ENCODE measurements around the gene TDRD7. TPM values are rescaled to one million over a fixed set of nuclear protein-coding genes. Genes with fewer than 3 reads are reported as not detected.

The TDRD7 gene
- total and polyA plus RNA-seq, 2 of the 13 experiments (the other 11 are each of a cell fraction or from before 2014, with no cell fraction given) = 9.8 to 15.5 TPM

- TF ChIP-seq TRAFD1 (CRISPR knock-in tag; IDR thresholded peaks at IDR 0.05; ENCODE audit: borderline replicate concordance) = no peak
- peak; percentile 39; the same call in 1 of the 2 replicates for TF ChIP-seq ATF2 (CRISPR knock-in tag; IDR thresholded peaks at IDR 0.05)
- TF ChIP-seq KAT7 (CRISPR knock-in tag; IDR thresholded peaks at IDR 0.05; ENCODE audit: borderline replicate concordance) = peak; percentile 86
- TF ChIP-seq SOX13 (IDR thresholded peaks at IDR 0.05) = no peak
- peak in 1 of 2 experiments; percentile 81; a peak in 1 of 4 replicates for TF ChIP-seq SOX13 (CRISPR knock-in tag; conservative IDR thresholded peaks at IDR 0.05 in 1 of 2, IDR thresholded peaks at IDR 0.05 in 1 of 2)
- TF ChIP-seq SAP130 (CRISPR knock-in tag; IDR thresholded peaks at IDR 0.05; ENCODE audit: low read depth) = peak; percentile 65
- no peak for TF ChIP-seq CBX2 (IDR thresholded peaks at IDR 0.05; ENCODE audit: low read depth, low read length)
- TF ChIP-seq CBX2 (CRISPR knock-in tag; IDR thresholded peaks at IDR 0.05; ENCODE audit: low read depth) = no peak
- TF ChIP-seq ZNF225 (CRISPR knock-in tag; IDR thresholded peaks at IDR 0.05) = no peak
- no peak for TF ChIP-seq ZNF33B (CRISPR knock-in tag; IDR thresholded peaks at IDR 0.05)
- TF ChIP-seq FOXA1 (IDR thresholded peaks at IDR 0.05) = no peak
- TF ChIP-seq FOXA1 (CRISPR knock-in tag; IDR thresholded peaks at IDR 0.05) = peak; percentile 58; the same call in 1 of the 2 replicates
- no peak for TF ChIP-seq ZNF276 (CRISPR knock-in tag; IDR thresholded peaks at IDR 0.05; ENCODE audit: low read depth)
- TF ChIP-seq TAF15 (IDR thresholded peaks at IDR 0.05; ENCODE audit: low read depth, low read length, poor library complexity, severe bottlenecking) = no peak
- TF ChIP-seq HOXA3 (CRISPR knock-in tag; IDR thresholded peaks at IDR 0.05) = peak; percentile 97
- TF ChIP-seq SIX4 (CRISPR knock-in tag; IDR thresholded peaks at IDR 0.05) = no peak
- no peak for TF ChIP-seq RBAK (CRISPR knock-in tag; IDR thresholded peaks at IDR 0.05)
- TF ChIP-seq ZNF253 (CRISPR knock-in tag; IDR thresholded peaks at IDR 0.05; ENCODE audit: borderline replicate concordance) = no peak
- peak; percentile 80; the same call in 1 of the 2 replicates for TF ChIP-seq ZNF672 (CRISPR knock-in tag; IDR thresholded peaks at IDR 0.05)
- TF ChIP-seq ZC3H13 (CRISPR knock-in tag; IDR thresholded peaks at IDR 0.05) = peak; percentile 82; the same call in 1 of the 2 replicates
- TF ChIP-seq PAXIP1 (CRISPR knock-in tag; conservative IDR thresholded peaks at IDR 0.05) = peak; percentile 35; the same call in 1 of the 2 replicates
- no peak for TF ChIP-seq SP140L (CRISPR knock-in tag; IDR thresholded peaks at IDR 0.05; ENCODE audit: borderline replicate concordance)
These were observed at the start of gene TDRD7 (continued) for GRCh38 chr9:97411789-97412625.

Measured in HepG2 (cell line).